Measurements from ENCODE around the gene SEMA6D. TPM values are rescaled to one million over a fixed set of nuclear protein-coding genes. Genes with fewer than 3 reads are reported as not detected.

Gene SEMA6D
- total RNA-seq, 1 experiment from 2014 or later: 0.03 TPM

GRCh38 chr15:47753591-47753990, 36.3 kb downstream of the SEMA6D start:
- H3K27me3 ChIP-seq (ENCODE audit: control insufficient read depth, insufficient read depth, low read length): no peaks in the 10 kb centered on the region
- DNase-seq (ENCODE audit: low read depth, low spot score) (no peak), ATAC-seq (no peak)
- BruUV-seq (replicated peaks): no TSS peak
- H3K4me1 ChIP-seq (ENCODE audit: control insufficient read depth, insufficient read depth, low read length): no peaks in the 10 kb centered on the region
- ChIA-PET CTCF (no interaction called here), POLR2A (no interaction called here)
- no peak for TF ChIP-seq REST (IDR thresholded peaks at IDR 0.05; ENCODE audit: insufficient read depth in 1 of 2, low read depth in 2 of 2, low read length in 1 of 2)
- no peak for TF ChIP-seq POLR2AphosphoS5 (IDR thresholded peaks at IDR 0.05; ENCODE audit: low read depth, low read length)
- no peak for TF ChIP-seq CTCF (IDR thresholded peaks at IDR 0.05)
- no peak overlapping the region for H3K27ac ChIP-seq (ENCODE audit: low read length)
- in situ Hi-C loops (cut with HindIII; ENCODE audit: low pct_unique_long_range_greater_than_20kb, low sequenced_read_pairs): no loop called here
- intact Hi-C loops (cut with micrococcal nuclease; ENCODE audit: unreplicated experiment): no loop called here
- no peaks in the 10 kb centered on the region for H3K9me3 ChIP-seq (ENCODE audit: control insufficient read depth, insufficient read depth, low read depth, low read length)
- no peak overlapping the region for H3K4me3 ChIP-seq (ENCODE audit: low read depth in 2 of 2, low read length in 2 of 2)
- H3K36me3 ChIP-seq (ENCODE audit: control insufficient read depth, insufficient read depth, low read length): no peaks in the 10 kb centered on the region

- Histone ChIP-seq H3K9me3 (ENCODE audit: control insufficient read depth, insufficient read depth, low read depth, low read length) (no peaks in the 10 kb centered on the region), H3K27ac (ENCODE audit: low read length) (no peak overlapping the region), H3K4me1 (ENCODE audit: control insufficient read depth, insufficient read depth, low read length) (no peaks in the 10 kb centered on the region), H3K4me3 (ENCODE audit: low read depth in 2 of 2, low read length in 2 of 2) (no peak overlapping the region), H3K36me3 (ENCODE audit: control insufficient read depth, insufficient read depth, low read length) (no peaks in the 10 kb centered on the region), H3K27me3 (ENCODE audit: control insufficient read depth, insufficient read depth, low read length) (no peaks in the 10 kb centered on the region)
- no TSS peak for BruUV-seq (replicated peaks)
- in situ Hi-C loops (cut with HindIII; ENCODE audit: low pct_unique_long_range_greater_than_20kb, low sequenced_read_pairs): no loop called here
- ChIA-PET POLR2A (no interaction called here), CTCF (no interaction called here)
- ATAC-seq (no peak), DNase-seq (ENCODE audit: low read depth, low spot score) (no peak)
- no peak for TF ChIP-seq CTCF (IDR thresholded peaks at IDR 0.05)
- no peak for TF ChIP-seq SIN3A (IDR thresholded peaks at IDR 0.05; ENCODE audit: borderline replicate concordance, insufficient read depth, low read depth, low read length)
- no peak for TF ChIP-seq TCF7L2 (IDR thresholded peaks at IDR 0.05; ENCODE audit: low read depth, low read length)
- TF ChIP-seq REST (IDR thresholded peaks at IDR 0.05; ENCODE audit: insufficient read depth in 1 of 2, low read depth in 2 of 2, low read length in 1 of 2): no peak
- TF ChIP-seq POLR2AphosphoS5 (IDR thresholded peaks at IDR 0.05; ENCODE audit: low read depth, low read length): no peak
- intact Hi-C loops (cut with micrococcal nuclease; ENCODE audit: unreplicated experiment): no loop called here
Observed at GRCh38 chr15:47754312-47754711, 37.0 kb downstream of the SEMA6D start.

Measured in Panc1 (cell line).